Measurements from ENCODE around the gene OXCT1.
"Not testable (repeated sequence)": the region's sequence is repeated elsewhere in the genome, so short reads cannot be mapped to it uniquely, and the experiment has no call there.

OXCT1 gene

DNA sequence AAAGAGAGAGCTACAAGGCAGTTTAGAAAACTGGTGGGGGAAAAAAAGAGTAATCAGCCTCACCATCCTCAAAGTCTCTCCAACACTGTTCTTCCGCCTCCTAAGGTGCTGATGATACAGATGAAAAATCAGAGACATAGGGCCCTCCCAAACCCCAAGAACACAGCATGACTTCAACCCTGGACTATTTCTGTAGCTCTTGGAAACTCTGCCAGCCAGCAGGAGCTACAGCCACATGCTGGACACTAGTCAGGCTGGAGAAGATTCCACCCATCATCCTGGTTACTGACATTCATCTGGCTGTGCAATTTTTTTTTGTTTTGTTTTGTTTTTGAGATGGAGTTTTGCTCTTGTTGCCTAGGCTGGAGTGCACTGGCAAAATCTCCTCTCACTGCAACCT is 42.4 kb downstream of the OXCT1 start:
- DNase-seq (ENCODE audit: low read depth) = no peak

DNA sequence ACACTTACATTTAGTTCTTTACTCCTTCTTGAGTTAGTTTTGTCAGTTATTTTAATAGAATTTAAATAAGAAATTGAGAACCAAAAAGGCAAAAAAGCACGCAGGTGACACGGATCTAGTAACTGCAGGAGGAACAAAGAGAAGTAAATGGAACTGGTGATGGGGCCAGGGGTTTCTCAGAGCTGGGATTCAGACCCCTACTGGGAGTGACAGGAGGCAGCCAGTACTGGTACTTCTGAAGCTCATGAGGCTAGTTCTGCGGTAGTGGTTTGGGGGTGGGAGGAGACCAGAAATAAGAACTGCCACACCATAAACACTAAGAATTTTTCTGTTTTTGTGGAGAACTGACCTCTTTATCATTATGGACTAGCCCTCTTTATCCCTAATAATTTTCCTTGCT is 48.2 kb downstream of the OXCT1 start:
- DNase-seq (ENCODE audit: low read depth) = no peak

DNA sequence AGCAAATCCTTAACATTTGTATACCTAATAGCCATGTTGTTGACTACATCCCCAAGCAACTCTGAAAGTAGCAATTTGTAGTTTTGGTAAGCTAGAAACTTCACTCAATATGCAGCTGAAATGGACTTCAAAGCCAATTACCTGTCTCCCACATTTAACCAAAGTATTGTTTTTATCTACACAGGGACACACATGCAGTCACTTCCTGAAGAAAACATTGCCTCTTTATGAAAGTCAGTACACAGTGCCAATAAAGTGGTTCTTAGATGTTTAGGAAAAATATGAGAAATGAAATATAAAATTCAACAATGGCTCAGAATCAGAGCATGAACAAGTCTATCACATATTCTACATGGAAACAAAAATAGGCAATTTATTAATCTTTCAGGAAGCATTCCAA is 49.2 kb downstream of the OXCT1 start:
- no peak for DNase-seq (ENCODE audit: low read depth)

DNA sequence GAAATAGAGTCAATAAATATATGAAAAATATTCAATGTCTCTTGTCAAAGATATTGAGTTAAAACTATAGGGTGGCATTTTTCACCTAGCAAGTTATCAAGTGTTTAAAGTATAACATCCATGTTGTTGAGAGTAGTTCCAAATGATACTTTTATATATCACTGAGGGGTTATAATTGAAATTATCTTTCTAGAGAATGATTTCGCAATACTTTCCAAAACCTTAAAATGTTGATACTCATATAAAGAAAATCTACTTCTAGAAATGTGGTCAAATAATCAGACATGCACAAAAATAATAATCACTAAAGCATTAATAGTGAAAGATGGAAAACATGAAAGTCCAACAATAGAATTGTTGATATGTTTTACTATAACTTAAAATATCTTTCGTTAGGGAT is 50.1 kb downstream of the OXCT1 start:
- DNase-seq (ENCODE audit: low read depth) = no peak

DNA sequence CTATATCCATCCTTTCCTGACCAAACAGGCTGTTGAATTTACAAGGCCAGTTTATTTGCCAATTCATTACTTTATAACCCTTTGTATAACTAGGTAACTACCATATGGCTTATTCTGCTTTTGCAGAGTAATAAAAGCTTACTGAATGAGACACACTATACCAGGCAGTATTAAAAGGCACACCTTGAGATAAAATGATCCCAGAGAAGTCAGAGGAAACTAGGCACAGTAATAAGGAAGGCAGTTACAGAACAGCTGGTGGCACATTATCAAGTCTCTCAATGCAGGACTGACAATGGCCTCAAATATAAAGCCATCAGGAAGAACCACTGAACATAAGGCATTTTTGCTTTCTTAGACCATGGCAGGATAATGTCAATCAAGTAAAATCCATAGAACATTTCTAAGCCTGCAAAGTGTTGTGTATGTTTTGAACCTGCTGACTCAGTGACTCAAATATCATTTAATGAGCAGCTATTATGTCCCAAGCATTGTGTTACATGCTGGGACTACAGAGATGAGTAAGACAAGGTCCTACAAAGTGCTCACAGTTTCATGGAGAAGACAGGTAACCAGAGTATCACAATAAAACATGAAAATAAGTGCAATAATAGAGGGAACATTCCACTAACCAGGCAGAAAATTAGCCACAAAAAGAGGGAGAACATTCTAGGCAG is 52.5 kb downstream of the OXCT1 start:
- DNase-seq (ENCODE audit: low read depth) = no peak

DNA sequence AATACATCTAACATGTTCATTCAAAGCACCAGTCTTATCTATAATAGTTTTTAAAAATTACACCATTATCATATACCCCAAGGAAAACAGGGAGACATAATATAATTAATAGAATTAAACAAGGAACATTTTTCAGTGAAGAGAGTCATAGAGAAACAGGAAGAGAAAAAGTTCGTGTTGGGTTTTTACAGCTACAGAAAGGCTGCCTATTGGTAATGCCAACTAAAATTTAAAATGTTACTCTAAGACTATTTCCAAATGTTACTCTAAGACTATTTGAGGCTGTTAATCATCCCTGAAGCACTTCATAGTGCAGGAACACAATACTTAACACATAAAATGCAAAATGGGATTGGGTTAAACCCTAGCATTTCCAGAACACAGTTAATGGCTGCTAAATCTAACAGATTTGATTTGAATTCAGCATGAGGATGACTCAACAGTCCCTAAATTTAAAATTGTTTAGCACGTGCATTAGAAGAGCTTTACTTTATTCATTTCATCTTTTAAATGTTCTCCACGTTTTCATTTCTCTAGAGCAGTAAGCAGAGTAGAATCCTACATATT is 54.5 kb downstream of the OXCT1 start:
- no peak for DNase-seq (ENCODE audit: low read depth)

DNA sequence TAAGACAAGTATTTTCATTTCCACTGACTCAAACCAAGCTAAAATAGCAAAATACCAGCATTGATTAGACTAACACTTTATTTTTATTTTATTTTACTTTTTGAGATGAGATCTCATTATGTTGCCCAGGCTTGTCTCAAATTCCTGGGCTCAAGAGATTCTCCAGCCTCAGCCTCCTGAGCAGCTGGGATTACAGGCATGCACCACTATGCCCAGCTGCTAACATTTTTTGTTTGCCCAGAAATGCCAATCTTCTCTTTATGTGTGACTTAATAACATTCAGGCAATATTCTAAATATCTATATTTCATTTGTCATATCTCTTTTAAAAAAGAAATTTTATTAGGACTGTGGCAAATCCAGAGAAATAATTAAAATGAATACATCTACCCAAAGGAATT is 55.0 kb downstream of the OXCT1 start:
- DNase-seq (ENCODE audit: low read depth) = no peak

DNA sequence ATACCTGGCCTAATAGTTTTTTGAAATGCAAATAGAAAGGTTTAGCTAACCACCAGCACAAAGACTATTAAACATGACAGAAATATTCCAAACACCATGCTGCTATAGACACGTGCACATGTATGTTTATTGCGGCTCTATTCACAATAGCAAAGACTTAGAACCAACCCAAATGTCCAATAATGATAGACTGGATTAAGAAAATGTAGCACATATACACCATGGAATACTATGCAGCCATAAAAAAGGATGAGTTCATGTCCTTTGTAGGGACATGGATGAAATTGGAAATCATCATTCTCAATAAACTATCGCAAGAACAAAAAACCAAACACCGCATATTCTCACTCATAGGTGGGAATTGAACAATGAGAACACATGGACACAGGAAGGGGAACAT is 55.9 kb downstream of the OXCT1 start:
- not testable (repeated sequence) for DNase-seq (ENCODE audit: low read depth)

DNA sequence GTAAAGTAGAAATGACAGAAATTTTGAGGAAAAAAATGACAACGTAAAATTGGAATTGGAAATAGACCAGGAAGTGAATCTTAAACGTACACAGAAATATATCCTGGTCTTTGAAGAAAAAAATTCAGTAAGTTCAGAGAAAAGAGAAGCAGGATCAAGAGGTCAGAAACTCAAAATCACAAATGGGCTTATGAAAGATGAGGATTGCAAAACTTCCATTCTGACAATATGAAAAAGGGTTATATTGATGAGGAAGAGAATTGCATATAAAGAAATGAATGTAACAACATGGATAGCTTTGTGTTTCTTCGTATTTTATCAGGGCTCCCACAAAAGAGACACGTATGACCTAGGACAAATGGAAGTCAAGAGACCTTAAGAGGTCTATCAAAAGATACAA is 58.1 kb downstream of the OXCT1 start:
- no peak for DNase-seq (ENCODE audit: low read depth)

DNA sequence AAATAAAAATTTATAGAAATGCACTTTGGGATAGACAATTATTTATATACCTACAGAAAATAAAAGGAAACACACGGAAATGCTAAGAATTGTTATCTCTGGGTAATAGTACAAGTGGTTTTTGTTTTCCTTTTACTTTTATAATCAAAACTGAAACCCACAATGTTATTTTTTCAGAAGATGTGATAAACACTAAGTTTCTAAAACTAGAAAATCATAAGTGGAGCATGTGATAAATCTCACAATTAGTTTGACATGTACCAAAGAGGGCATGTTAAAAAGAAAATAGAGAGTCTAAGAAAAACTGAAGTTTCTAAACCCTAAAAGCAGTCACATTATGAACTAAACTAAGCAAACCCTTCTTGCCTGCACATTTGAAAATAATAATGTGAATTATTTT is 61.1 kb downstream of the OXCT1 start:
- no peak for DNase-seq (ENCODE audit: low read depth)

DNA sequence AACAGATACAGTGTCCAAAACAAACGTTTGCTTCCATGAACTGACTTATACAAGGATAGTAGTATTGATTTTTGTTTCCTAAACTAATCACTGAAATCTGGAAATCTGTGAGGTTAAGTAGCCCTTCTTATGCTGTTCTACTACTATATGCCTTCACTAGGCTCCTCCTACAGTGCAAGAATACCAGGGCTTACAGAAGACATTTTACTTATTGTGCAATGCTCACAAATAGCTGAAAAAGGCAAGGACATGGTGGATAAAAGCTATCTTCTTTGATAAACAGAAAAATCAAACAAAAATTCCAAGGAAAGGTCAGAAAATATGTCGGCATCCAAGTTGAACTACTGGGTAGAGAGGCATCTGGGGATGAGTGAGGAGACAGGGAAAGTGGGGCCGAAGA is 61.9 kb downstream of the OXCT1 start:
- DNase-seq (ENCODE audit: low read depth) = no peak

DNA sequence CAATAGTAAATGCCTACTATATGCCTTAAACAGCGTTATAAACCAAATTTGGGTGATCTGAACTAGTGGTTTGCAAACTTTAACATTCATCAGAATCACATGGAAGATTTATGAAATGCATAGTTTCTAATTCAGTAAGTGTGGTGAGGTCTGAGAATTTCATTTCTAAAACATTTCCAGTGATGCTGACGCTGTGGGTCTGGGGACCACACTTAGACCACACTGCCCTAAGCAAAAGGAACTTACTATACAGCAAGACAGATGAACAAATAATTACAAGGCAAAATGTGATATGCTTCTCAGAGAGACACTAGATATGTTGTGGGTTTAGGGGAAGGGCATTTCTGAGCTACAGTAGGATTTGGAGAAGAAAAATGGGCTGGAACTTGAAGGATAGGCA is 72.6 kb downstream of the OXCT1 start:
- no peak for DNase-seq (ENCODE audit: low read depth)

DNA sequence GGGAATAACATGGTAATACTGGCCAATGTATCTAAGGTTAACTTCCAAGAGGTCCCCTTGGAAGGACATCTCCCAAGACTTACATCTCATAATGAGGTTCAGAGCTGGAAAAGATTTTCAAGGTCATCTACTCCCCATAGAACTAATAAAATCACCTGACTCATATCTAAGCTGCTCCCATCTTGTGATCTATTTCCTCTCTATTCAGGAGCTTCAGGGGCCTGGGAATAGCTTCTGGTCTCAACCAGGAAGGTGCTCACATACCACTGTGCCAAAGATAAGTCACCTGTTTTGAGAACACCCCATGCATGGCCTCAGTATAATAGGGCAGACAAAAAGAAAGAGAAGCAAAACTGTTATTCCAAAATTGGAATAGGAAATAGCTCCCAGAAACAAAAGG is 74.2 kb downstream of the OXCT1 start:
- no peak for DNase-seq (ENCODE audit: low read depth)

DNA sequence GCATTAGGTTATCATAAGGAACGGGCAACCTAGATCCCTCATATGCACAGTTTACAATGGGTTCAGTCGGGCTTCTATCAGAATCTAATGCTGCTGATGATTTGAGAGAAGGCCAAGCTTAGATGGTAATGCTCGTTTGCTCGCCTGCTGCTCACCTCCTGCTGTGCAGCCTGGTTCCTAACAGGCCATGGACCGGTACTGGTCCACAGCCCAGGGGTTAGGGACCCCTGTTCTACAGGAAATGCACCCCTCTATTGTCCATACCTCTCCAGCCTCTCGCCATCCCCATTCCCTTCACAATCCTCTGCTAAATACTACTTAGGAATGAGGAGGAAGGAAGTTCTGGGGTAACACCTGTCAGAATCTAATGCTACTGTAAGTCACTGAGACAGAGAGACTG is 75.1 kb downstream of the OXCT1 start:
- no peak for DNase-seq (ENCODE audit: low read depth)

DNA sequence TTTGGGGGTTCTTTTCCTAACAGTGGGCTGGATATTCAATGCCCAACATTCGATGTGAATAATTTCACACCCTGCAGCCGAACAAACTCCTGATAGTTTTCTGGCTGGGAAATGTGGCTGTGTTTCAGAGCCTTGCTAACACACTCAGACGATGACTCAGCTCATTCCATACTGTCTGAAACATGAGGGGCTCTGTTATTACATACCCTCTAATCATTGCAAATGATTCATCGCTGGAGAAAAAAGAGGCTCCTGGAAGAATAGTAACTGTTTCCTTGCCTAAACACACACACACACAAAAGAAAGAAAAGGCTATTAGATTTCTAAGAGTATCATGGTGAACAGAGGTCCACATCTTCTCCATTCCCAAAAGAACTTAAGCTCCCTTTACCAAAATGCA is 75.8 kb downstream of the OXCT1 start:
- no peak for DNase-seq (ENCODE audit: low read depth)

DNA sequence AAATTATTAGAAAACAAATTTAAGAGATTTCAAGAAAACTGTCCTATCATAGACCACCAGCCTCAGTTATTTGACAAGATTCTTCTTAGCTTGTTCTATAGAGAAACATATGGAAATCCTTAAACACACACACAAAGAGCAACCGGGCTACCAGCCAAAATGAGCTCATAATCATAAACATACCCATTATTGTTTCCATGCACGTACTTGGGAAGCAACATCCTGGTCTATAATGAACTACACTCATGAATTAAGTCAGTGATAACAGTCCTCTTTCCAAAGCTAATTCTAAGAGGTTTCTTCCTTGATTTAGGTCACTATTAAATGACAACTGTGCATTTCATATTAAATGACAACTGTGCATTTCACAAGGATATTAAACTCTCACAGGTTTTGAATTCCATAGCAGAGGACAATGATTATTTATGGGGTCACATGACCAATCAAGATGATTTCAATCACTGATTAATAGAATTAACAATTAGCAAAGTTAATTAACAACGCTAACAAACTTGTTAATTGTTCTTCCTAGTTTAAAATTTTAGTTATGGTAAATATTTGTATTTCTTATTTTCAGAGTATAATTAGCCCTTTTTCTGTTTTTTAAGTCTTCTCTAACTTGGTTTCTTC is 77.0 kb downstream of the OXCT1 start:
- DNase-seq (ENCODE audit: low read depth) = no peak

DNA sequence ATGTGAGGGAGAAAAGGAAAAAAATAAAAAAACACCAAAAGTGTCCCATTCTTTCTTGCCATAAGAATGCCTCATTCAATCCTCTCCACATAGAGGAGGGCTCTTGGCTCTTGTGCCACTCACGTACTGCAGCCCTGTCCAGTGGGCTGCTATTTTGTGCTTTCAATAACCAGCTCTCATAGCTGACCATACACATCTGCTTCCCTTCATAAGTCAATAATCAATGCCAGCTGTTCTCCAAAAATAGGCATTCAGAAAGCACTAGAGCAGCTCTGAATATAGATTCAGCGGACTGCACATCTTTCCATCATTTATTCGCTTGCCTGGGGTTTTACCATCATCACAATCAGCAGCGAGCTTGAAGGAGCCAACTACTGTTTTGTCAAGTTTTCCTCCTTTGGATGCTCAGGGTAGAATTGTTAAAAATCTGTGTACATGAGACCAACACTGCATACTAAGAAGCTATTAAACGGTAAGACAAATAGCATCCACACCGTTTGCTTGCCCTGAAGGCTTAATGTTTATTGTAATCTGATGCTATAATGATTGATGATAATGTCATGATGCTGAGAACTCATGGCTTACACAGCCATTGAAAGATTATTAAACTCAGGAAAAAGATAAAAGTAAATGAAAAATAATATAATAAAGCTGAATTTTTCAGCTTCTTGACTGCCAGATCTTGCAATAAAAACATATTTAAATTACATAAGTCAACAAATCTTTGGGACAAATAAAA is 80.0 kb downstream of the OXCT1 start:
- no peak for DNase-seq (ENCODE audit: low read depth)

DNA sequence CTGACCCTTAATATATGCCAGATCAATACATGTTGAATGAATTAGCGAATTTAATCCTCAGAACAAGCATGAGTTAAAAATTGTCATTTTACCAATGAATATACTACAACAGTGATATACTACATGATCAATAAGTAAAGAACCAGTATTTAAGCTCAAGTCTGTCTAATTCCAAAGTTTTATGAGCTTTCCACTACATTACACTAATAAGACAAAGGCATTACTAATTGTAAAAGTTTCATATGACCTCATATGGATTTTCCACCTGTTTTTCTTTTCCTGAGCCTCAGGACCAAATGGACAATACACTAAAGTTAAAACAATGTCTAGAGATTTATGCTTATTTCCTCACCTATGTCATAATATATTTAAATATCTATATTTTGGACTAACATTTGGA is 80.8 kb downstream of the OXCT1 start:
- no peak for DNase-seq (ENCODE audit: low read depth)

DNA sequence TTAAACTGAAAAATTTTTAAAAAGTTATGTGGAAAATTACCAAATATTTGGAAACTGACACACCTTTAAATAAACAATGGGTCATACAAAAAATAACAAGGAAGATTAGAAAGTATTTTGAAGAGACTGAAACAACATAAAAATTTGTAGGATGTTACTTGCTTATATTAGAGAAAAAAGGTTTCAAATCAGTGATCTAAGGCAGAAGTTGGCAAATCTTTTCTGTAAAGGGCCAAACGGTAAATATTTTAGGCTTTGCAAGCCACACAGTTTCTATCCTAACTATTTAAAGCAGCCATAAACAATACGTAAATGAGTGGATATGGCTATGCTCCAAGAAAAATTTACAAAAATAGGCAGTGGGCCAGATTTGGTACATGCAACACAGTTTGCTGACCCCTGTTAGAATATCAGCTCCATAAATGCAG is 81.3 kb downstream of the OXCT1 start:
- no peak for DNase-seq (ENCODE audit: low read depth)

DNA sequence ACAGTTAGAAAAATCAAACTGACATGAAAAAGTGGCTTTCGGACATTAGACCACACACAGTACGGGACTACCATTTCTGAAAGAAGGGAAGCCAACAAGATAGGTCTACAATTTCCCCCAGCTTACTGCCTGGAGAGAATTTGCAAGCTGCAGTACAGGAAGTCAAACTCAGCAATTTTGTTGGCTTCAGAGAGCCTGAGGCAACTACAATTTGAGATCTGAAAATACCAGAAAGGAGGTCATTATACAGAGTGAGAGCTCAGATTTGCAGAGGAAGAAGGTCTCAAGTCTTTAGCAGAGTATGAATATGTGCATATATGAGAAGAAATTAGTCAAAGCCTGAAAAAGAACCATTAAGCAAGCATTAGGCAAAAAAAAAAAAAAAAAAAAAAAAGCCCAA is 83.0 kb downstream of the OXCT1 start:
- no peak for DNase-seq (ENCODE audit: low read depth)

DNA sequence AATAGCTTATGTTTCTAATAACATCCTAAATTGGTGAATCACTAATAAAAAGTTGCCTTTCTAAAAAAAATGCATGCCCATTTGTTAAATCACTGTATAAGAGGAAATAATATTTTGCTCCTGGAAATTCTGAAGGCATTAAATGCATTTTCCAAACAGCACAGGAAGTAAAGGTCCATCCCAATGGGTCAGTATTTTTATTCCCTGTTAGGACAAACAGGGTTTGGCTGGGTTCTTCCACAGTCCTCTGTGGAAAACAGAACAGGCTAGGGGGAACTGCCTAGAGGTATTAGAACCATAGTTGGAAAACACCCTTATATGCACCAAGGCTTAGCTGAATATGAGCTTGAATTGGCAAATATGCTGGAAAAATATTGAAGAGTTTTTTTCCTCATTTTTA is 85.2 kb downstream of the OXCT1 start:
- no peak for DNase-seq (ENCODE audit: low read depth)

DNA sequence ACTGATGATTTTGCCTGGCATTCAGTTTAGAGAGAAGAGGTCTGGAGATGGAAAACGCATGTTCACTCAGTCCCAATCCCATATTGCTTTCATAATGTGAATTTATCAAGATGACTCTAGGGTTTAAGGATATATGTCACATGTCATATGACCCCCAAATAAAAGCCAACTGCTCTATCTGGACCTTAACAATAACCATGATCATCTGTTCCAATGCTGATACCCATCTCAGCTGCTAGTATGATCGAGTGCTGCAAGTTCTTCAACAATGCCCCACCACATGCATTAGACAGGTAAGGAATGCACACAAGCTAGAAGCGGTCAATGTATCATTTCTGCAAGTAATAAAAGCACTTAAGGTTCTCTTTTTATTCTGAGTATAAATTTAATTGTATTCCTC is 91.8 kb downstream of the OXCT1 start:
- DNase-seq (ENCODE audit: low read depth) = no peak

DNA sequence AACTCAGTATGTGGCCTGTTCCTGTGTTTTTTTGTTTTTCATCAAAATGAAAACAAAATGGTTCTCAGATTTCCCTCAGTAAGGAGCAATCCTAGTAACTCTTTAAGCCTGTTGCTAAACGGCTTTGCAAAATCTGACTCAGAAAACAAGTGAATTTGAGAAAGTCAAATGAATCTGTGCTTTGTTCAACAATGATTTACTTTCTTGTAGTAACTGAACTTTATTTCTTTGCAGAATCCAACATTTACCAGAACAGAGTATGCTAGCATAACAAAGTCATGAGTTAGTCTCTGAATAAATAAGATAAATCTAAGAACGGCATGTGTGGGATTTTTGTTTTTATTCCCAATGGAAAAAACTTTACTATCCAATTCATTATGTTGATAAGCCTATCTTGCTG is 93.8 kb downstream of the OXCT1 start:
- no peak for DNase-seq (ENCODE audit: low read depth)

All from activated gamma-delta T cell treated with anti-CD3 and anti-CD28 coated beads, Interleukin-2, amount 50 U/mL, for 16 hours (primary cell).